Measurements from ENCODE around the gene TMEM109.

TMEM109 gene

GRCh38 chr11:60876168-60876485 lies 37.8 kb upstream of the TMEM109 start:
- no peak overlapping the region for H3K4me3 ChIP-seq (ENCODE audit: low read length)
- DNase-seq (ENCODE audit: low read depth, low spot score), result no peak

GRCh38 chr11:60878245-60879101 lies 35.5 kb upstream of the TMEM109 start:
- no peak overlapping the region for H3K4me3 ChIP-seq (ENCODE audit: low read length)
- no peak for DNase-seq (ENCODE audit: low read depth, low spot score)

- no peak overlapping the region for H3K4me3 ChIP-seq (ENCODE audit: low read length)
- DNase-seq (ENCODE audit: low read depth, low spot score), result no peak
These were observed 34.9 kb upstream of the TMEM109 start for GRCh38 chr11:60879104-60879503.

- no peak for DNase-seq (ENCODE audit: low read depth, low spot score)
- no peak overlapping the region for H3K4me3 ChIP-seq (ENCODE audit: low read length)
These were observed 33.9 kb upstream of the TMEM109 start for GRCh38 chr11:60879971-60880588.

- no peak for DNase-seq (ENCODE audit: low read depth, low spot score)
- no peak overlapping the region for H3K4me3 ChIP-seq (ENCODE audit: low read length)
These were observed 33.2 kb upstream of the TMEM109 start for GRCh38 chr11:60880643-60881282.

GRCh38 chr11:60887556-60887955 lies 26.4 kb upstream of the TMEM109 start:
- no peak overlapping the region for H3K4me3 ChIP-seq (ENCODE audit: low read length)
- peak; percentile 73 for DNase-seq (ENCODE audit: low read depth, low spot score)

- DNase-seq (ENCODE audit: low read depth, low spot score), result no peak
- no peak overlapping the region for H3K4me3 ChIP-seq (ENCODE audit: low read length)
These were observed 24.1 kb upstream of the TMEM109 start for GRCh38 chr11:60889869-60890311.

GRCh38 chr11:60890696-60891095 lies 23.3 kb upstream of the TMEM109 start:
- H3K4me3 ChIP-seq (ENCODE audit: low read length), result no peak overlapping the region
- no peak for DNase-seq (ENCODE audit: low read depth, low spot score)

GRCh38 chr11:60891103-60891741 lies 22.7 kb upstream of the TMEM109 start:
- DNase-seq (ENCODE audit: low read depth, low spot score), result no peak
- no peak overlapping the region for H3K4me3 ChIP-seq (ENCODE audit: low read length)

- no peak for DNase-seq (ENCODE audit: low read depth, low spot score)
- H3K4me3 ChIP-seq (ENCODE audit: low read length), result no peak overlapping the region
These were observed 18.3 kb upstream of the TMEM109 start for GRCh38 chr11:60895687-60896086.

GRCh38 chr11:60897496-60897895 lies 16.5 kb upstream of the TMEM109 start:
- H3K4me3 ChIP-seq (ENCODE audit: low read length), result no peak overlapping the region
- no peak for DNase-seq (ENCODE audit: low read depth, low spot score)

- peak; percentile 47 for DNase-seq (ENCODE audit: low read depth, low spot score)
These were observed 14.7 kb upstream of the TMEM109 start for GRCh38 chr11:60899046-60899936.

GRCh38 chr11:60899977-60900376 lies 14.0 kb upstream of the TMEM109 start:
- DNase-seq (ENCODE audit: low read depth, low spot score), result no peak
- H3K4me3 ChIP-seq (ENCODE audit: low read length), result no peak overlapping the region

More at GRCh38 chr11:60899046-60899936, 14.7 kb upstream of the TMEM109 start:
- H3K4me3 ChIP-seq (ENCODE audit: low read length), result no peak overlapping the region

GRCh38 chr11:60900673-60901404 lies 13.1 kb upstream of the TMEM109 start:
- no peak for DNase-seq (ENCODE audit: low read depth, low spot score)
- H3K4me3 ChIP-seq (ENCODE audit: low read length), result no peak overlapping the region

GRCh38 chr11:60902625-60903024 lies 11.3 kb upstream of the TMEM109 start:
- no peak overlapping the region for H3K4me3 ChIP-seq (ENCODE audit: low read length)
- DNase-seq (ENCODE audit: low read depth, low spot score), result no peak

- H3K4me3 ChIP-seq (ENCODE audit: low read length), result peak overlapping the region; percentile 95
- no peak for DNase-seq (ENCODE audit: low read depth, low spot score)
These were observed 8.9 kb upstream of the TMEM109 start for GRCh38 chr11:60905047-60905446.

- H3K4me3 ChIP-seq (ENCODE audit: low read length), result peak overlapping the region; percentile 95
- DNase-seq (ENCODE audit: low read depth, low spot score), result no peak
These were observed 8.3 kb upstream of the TMEM109 start for GRCh38 chr11:60905551-60906113.

Data from Jurkat, Clone E6-1 (cell line).